HEK293 (cell line): ENCODE measurements around the gene TM7SF3.
A peak's percentile ranks its signal among the peaks of the same experiment; 100 is the strongest.

Experiments
- GFI1B ChIP-seq: fragments of 450-650 bp; formaldehyde crosslinking; IDR thresholded peaks from 2 replicates; pipeline ENCODE4 v1.5.1; 2016; ENCODE audit warnings: missing biosample characterization, missing genetic modification characterization
- GLI4 ChIP-seq: fragments of 450-650 bp; formaldehyde crosslinking; IDR thresholded peaks from 2 replicates; pipeline ENCODE4 v1.5.1; 2016; ENCODE audit warnings: missing biosample characterization, missing genetic modification characterization
- KLF7 ChIP-seq: fragments of 450-650 bp; formaldehyde crosslinking; IDR thresholded peaks from 2 replicates; pipeline ENCODE4 v1.5.1; 2016; ENCODE audit warnings: missing biosample characterization, missing genetic modification characterization, borderline replicate concordance
- KLF9 ChIP-seq: fragments of 450-650 bp; formaldehyde crosslinking; IDR thresholded peaks from 2 replicates; pipeline ENCODE4 v1.5.1; 2016; ENCODE audit warnings: missing biosample characterization, missing genetic modification characterization, low read depth
- REPIN1 ChIP-seq: fragments of 450-650 bp; formaldehyde crosslinking; IDR thresholded peaks from 2 replicates; pipeline ENCODE4 v1.5.1; 2017; ENCODE audit warnings: missing biosample characterization, missing genetic modification characterization, low read depth
- SCRT2 ChIP-seq: fragments of 450-650 bp; formaldehyde crosslinking; IDR thresholded peaks from 2 replicates; pipeline ENCODE4 v1.5.1; 2016; ENCODE audit warnings: missing biosample characterization, missing genetic modification characterization
- SP2 ChIP-seq: fragments of 450-650 bp; formaldehyde crosslinking; IDR thresholded peaks from 2 replicates; pipeline ENCODE4 v1.5.1; 2016; ENCODE audit warnings: missing biosample characterization, missing genetic modification characterization
- TCF7L2 ChIP-seq: IDR thresholded peaks from 2 replicates; pipeline ENCODE4 v1.6.1; 2011; ENCODE audit warnings: low read depth, mild to moderate bottlenecking, inconsistent platforms, low read length, moderate library complexity, borderline replicate concordance
- TSHZ1 ChIP-seq: fragments of 450-650 bp; formaldehyde crosslinking; IDR thresholded peaks from 2 replicates; pipeline ENCODE4 v1.5.1; 2016; ENCODE audit warnings: missing biosample characterization, missing genetic modification characterization, borderline replicate concordance
- WT1 ChIP-seq: fragments of 450-650 bp; formaldehyde crosslinking; IDR thresholded peaks from 2 replicates; pipeline ENCODE4 v1.5.1; 2016; ENCODE audit warnings: missing biosample characterization, missing genetic modification characterization
- ZBTB8A ChIP-seq: fragments of 450-650 bp; formaldehyde crosslinking; IDR thresholded peaks from 2 replicates; pipeline ENCODE4 v1.5.1; 2016; ENCODE audit warnings: missing biosample characterization, missing genetic modification characterization
- ZFP37 ChIP-seq: fragments of 450-650 bp; formaldehyde crosslinking; IDR thresholded peaks from 2 replicates; pipeline ENCODE4 v1.5.1; 2016; ENCODE audit warnings: missing biosample characterization, missing genetic modification characterization
- ZNF184 ChIP-seq: fragments of 450-650 bp; IDR thresholded peaks from 2 replicates; pipeline ENCODE4 v1.5.1; 2018; ENCODE audit warnings: missing biosample characterization, mild to moderate bottlenecking, missing genetic modification characterization
- ZNF26 ChIP-seq: fragments of 450-650 bp; formaldehyde crosslinking; IDR thresholded peaks from 2 replicates; pipeline ENCODE4 v1.5.1; 2016; ENCODE audit warnings: missing biosample characterization, missing genetic modification characterization
- ZNF350 ChIP-seq: fragments of 450-650 bp; formaldehyde crosslinking; IDR thresholded peaks from 2 replicates; pipeline ENCODE4 v1.5.0; 2017; ENCODE audit warnings: missing biosample characterization, mild to moderate bottlenecking, missing genetic modification characterization
- ZNF366 ChIP-seq: fragments of 450-650 bp; formaldehyde crosslinking; conservative IDR thresholded peaks from 2 replicates; pipeline ENCODE4 v1.5.1; 2016; ENCODE audit warnings: missing biosample characterization, missing genetic modification characterization
- ZNF37A ChIP-seq: fragments of 450-650 bp; IDR thresholded peaks from 2 replicates; pipeline ENCODE4 v1.5.1; 2018; ENCODE audit warnings: missing biosample characterization, missing genetic modification characterization
- ZNF596 ChIP-seq: fragments of 450-650 bp; IDR thresholded peaks from 2 replicates; pipeline ENCODE4 v1.5.0; 2018; ENCODE audit warnings: missing biosample characterization, mild to moderate bottlenecking, missing genetic modification characterization, moderate library complexity
- ZNF654 ChIP-seq: fragments of 450-650 bp; formaldehyde crosslinking; IDR thresholded peaks from 2 replicates; pipeline ENCODE4 v1.5.1; 2016; ENCODE audit warnings: low read depth, missing biosample characterization, missing genetic modification characterization
- ZNF677 ChIP-seq: fragments of 450-650 bp; IDR thresholded peaks from 2 replicates; pipeline ENCODE4 v1.5.0; 2018; ENCODE audit warnings: missing biosample characterization, mild to moderate bottlenecking, missing genetic modification characterization, moderate library complexity
- ZNF76 ChIP-seq: fragments of 450-650 bp; formaldehyde crosslinking; IDR thresholded peaks from 2 replicates; pipeline ENCODE4; 2016; ENCODE audit warnings: low read depth, missing biosample characterization, missing genetic modification characterization, borderline replicate concordance
- ZNF792 ChIP-seq: fragments of 450-650 bp; formaldehyde crosslinking; IDR thresholded peaks from 2 replicates; pipeline ENCODE4 v1.5.1; 2016; ENCODE audit warnings: missing biosample characterization, missing genetic modification characterization
- ZSCAN16 ChIP-seq: fragments of 450-650 bp; formaldehyde crosslinking; IDR thresholded peaks from 2 replicates; pipeline ENCODE4 v1.5.1; 2016; ENCODE audit warnings: missing biosample characterization, missing genetic modification characterization
- TF ChIP-seq, protein P1 (sequence below): fragments of 450-650 bp; formaldehyde crosslinking; IDR thresholded peaks from 2 replicates; pipeline ENCODE4 v1.5.1; 2016; ENCODE audit warnings: missing biosample characterization, missing genetic modification characterization
- TF ChIP-seq, protein P2 (sequence below): fragments of 450-650 bp; formaldehyde crosslinking; IDR thresholded peaks from 2 replicates; pipeline ENCODE4 v1.5.1; 2016; ENCODE audit warnings: missing biosample characterization, missing genetic modification characterization
- TF ChIP-seq, protein P3 (sequence below): fragments of 450-650 bp; formaldehyde crosslinking; IDR thresholded peaks from 2 replicates; pipeline ENCODE4 v1.5.1; 2017; ENCODE audit warnings: missing biosample characterization, missing genetic modification characterization
- TF ChIP-seq, protein P4 (sequence below): fragments of 450-650 bp; formaldehyde crosslinking; IDR thresholded peaks from 2 replicates; pipeline ENCODE4 v1.5.1; 2016; ENCODE audit warnings: missing biosample characterization, missing genetic modification characterization

Gene TM7SF3

GRCh38 chr12:27003421-27004381 lies 10.5 kb downstream of the TM7SF3 start (continued):
- TF ChIP-seq SP2: no peak
- peak; percentile 52 for TF ChIP-seq ZNF366 (tag by site-specific recombination)
- TF ChIP-seq WT1 (tag by site-specific recombination): peak; percentile 85
- TF ChIP-seq TCF7L2: peak; percentile 64; the same call in 1 of the 2 replicates
- TF ChIP-seq KLF7 (tag by site-specific recombination): peak; percentile 77; the same call in 1 of the 2 replicates
- TF ChIP-seq, protein P1, sequence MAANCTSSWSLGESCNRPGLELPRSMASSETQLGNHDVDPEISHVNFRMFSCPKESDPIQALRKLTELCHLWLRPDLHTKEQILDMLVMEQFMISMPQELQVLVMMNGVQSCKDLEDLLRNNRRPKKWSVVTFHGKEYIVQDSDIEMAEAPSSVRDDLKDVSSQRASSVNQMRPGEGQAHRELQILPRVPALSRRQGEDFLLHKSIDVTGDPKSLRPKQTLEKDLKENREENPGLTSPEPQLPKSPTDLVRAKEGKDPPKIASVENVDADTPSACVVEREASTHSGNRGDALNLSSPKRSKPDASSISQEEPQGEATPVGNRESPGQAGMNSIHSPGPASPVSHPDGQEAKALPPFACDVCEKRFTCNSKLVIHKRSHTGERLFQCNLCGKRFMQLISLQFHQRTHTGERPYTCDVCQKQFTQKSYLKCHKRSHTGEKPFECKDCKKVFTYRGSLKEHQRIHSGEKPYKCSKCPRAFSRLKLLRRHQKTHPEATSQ (tag by site-specific recombination): no peak
- TF ChIP-seq ZNF76 (tag by site-specific recombination): peak; percentile 44
- TF ChIP-seq ZNF26 (tag by site-specific recombination): no peak
- 0 out of 2 replicates have a peak, but pooled peaks have one; percentile 50 for TF ChIP-seq ZSCAN16
- TF ChIP-seq, protein P2, sequence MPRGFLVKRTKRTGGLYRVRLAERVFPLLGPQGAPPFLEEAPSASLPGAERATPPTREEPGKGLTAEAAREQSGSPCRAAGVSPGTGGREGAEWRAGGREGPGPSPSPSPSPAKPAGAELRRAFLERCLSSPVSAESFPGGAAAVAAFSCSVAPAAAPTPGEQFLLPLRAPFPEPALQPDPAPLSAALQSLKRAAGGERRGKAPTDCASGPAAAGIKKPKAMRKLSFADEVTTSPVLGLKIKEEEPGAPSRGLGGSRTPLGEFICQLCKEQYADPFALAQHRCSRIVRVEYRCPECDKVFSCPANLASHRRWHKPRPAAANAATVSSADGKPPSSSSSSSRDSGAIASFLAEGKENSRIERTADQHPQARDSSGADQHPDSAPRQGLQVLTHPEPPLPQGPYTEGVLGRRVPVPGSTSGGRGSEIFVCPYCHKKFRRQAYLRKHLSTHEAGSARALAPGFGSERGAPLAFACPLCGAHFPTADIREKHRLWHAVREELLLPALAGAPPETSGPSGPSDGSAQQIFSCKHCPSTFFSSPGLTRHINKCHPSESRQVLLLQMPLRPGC (tag by site-specific recombination): peak; percentile 93
- peak; percentile 96 for TF ChIP-seq SCRT2 (tag by site-specific recombination)
- no peak for TF ChIP-seq GLI4 (tag by site-specific recombination)
- no peak for TF ChIP-seq KLF9
- TF ChIP-seq GFI1B (tag by site-specific recombination): peak; percentile 75; the same call in 1 of the 2 replicates
- TF ChIP-seq, protein P3, sequence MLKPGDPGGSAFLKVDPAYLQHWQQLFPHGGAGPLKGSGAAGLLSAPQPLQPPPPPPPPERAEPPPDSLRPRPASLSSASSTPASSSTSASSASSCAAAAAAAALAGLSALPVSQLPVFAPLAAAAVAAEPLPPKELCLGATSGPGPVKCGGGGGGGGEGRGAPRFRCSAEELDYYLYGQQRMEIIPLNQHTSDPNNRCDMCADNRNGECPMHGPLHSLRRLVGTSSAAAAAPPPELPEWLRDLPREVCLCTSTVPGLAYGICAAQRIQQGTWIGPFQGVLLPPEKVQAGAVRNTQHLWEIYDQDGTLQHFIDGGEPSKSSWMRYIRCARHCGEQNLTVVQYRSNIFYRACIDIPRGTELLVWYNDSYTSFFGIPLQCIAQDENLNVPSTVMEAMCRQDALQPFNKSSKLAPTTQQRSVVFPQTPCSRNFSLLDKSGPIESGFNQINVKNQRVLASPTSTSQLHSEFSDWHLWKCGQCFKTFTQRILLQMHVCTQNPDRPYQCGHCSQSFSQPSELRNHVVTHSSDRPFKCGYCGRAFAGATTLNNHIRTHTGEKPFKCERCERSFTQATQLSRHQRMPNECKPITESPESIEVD (tag by site-specific recombination): peak; percentile 97
- peak; percentile 60; the same call in 1 of the 2 replicates for TF ChIP-seq ZFP37 (tag by site-specific recombination)
- TF ChIP-seq ZNF654 (tag by site-specific recombination): peak; percentile 11; the same call in 1 of the 2 replicates
- no peak for TF ChIP-seq ZNF184 (tag by site-specific recombination)
- TF ChIP-seq, protein P4, sequence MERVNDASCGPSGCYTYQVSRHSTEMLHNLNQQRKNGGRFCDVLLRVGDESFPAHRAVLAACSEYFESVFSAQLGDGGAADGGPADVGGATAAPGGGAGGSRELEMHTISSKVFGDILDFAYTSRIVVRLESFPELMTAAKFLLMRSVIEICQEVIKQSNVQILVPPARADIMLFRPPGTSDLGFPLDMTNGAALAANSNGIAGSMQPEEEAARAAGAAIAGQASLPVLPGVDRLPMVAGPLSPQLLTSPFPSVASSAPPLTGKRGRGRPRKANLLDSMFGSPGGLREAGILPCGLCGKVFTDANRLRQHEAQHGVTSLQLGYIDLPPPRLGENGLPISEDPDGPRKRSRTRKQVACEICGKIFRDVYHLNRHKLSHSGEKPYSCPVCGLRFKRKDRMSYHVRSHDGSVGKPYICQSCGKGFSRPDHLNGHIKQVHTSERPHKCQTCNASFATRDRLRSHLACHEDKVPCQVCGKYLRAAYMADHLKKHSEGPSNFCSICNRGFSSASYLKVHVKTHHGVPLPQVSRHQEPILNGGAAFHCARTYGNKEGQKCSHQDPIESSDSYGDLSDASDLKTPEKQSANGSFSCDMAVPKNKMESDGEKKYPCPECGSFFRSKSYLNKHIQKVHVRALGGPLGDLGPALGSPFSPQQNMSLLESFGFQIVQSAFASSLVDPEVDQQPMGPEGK: 0 out of 2 replicates have a peak, but pooled peaks have one; percentile 20
- peak; percentile 52; the same call in 1 of the 2 replicates for TF ChIP-seq ZBTB8A
- no peak for TF ChIP-seq ZNF37A (tag by site-specific recombination)
- TF ChIP-seq REPIN1 (tag by site-specific recombination): peak; percentile 75; the same call in 1 of the 2 replicates
- TF ChIP-seq ZNF350 (tag by site-specific recombination): no peak
- no peak for TF ChIP-seq ZNF792
- peak; percentile 96 for TF ChIP-seq TSHZ1
- TF ChIP-seq ZNF596 (tag by site-specific recombination): peak; percentile 58
- no peak for TF ChIP-seq ZNF677 (tag by site-specific recombination)
